Neural cell (in vitro differentiated cells): ENCODE data around the gene MRPL9. TPM values are rescaled to one million over a fixed set of nuclear protein-coding genes. Genes with fewer than 3 reads are reported as not detected.

Experiments used
- H2AFZ ChIP-seq: fragments of 200-600, 300-800 bp; sonication (generic), shearing (Covaris generic); 2 replicates; pipeline ENCODE4 v1.6.0; 2014; ENCODE audit warnings: low read depth, mild to moderate bottlenecking, antibody characterized with exemption, low read length, moderate library complexity
- H3F3A ChIP-seq: fragments of 200-600 bp; shearing (Covaris generic); 2 replicates; pipeline ENCODE4 v1.6.1; 2016; ENCODE audit warnings: mild to moderate bottlenecking, moderate library complexity, mixed read lengths, antibody characterized with exemption, low read length; ENCODE audit not compliant: insufficient read depth, poor library complexity, severe bottlenecking
- H3K27ac ChIP-seq: fragments of 200-600, 300-800 bp; sonication (generic), shearing (Covaris generic); 2 replicates; pipeline ENCODE4 v1.5.1; 2014; ENCODE audit warnings: mild to moderate bottlenecking, low read length, moderate library complexity
- H3K27me3 ChIP-seq: fragments of 300-800, 200-600 bp; sonication (generic), shearing (Covaris generic); 2 replicates; pipeline ENCODE4 v1.6.0; 2014; ENCODE audit warnings: mild to moderate bottlenecking, low read depth, low read length, moderate library complexity; ENCODE audit not compliant: insufficient read depth
- H3K36me3 ChIP-seq: fragments of 300-800, 200-600 bp; sonication (generic), shearing (Covaris generic); 2 replicates; pipeline ENCODE4 v1.5.1; 2014; ENCODE audit warnings: mild to moderate bottlenecking, antibody characterized with exemption, low read length, moderate library complexity; ENCODE audit not compliant: insufficient read depth
- H3K4me2 ChIP-seq: fragments of 300-800, 200-600 bp; sonication (generic), shearing (Covaris generic); 2 replicates; pipeline ENCODE4 v1.6.0; 2014; ENCODE audit warnings: mild to moderate bottlenecking, low read length
- H3K4me3 ChIP-seq: fragments of 300-800, 200-600 bp; sonication (generic), shearing (Covaris generic); 2 replicates; pipeline ENCODE4 v1.5.1; 2014; ENCODE audit warnings: mild to moderate bottlenecking, low read length, moderate library complexity
- H3K79me2 ChIP-seq: fragments of 200-600 bp; shearing (Covaris generic); replicated peaks from 2 replicates; pipeline ENCODE4 v1.6.0; 2014; ENCODE audit warnings: mild to moderate bottlenecking, low read length, moderate library complexity; ENCODE audit not compliant: insufficient read depth
- H3K9ac ChIP-seq: fragments of 300-800, 200-600 bp; sonication (generic), shearing (Covaris generic); 2 replicates; pipeline ENCODE4 v1.6.1; 2016; ENCODE audit warnings: mild to moderate bottlenecking, low read length, mixed read lengths
- H3K9me2 ChIP-seq: fragments of 200-600 bp; shearing (Covaris generic); 2 replicates; pipeline ENCODE4 v1.6.1; 2016; ENCODE audit warnings: mild to moderate bottlenecking, low read length, mixed read lengths; ENCODE audit not compliant: insufficient read depth
- H3K9me3 ChIP-seq: fragments of 200-600, 300-800 bp; sonication (generic), shearing (Covaris generic); 2 replicates; pipeline ENCODE4 v1.6.1; 2016; ENCODE audit warnings: mild to moderate bottlenecking, mixed run types, low read length, moderate library complexity, mixed read lengths
- H4K20me1 ChIP-seq: fragments of 200-600 bp; shearing (Covaris generic); 2 replicates; pipeline ENCODE4 v1.6.1; 2016; ENCODE audit warnings: mild to moderate bottlenecking, mixed run types; ENCODE audit not compliant: insufficient read depth
- EP300 ChIP-seq: fragments of 450-650 bp; conservative IDR thresholded peaks from 2 replicates; pipeline ENCODE4 v1.6.1; 2014; ENCODE audit warnings: antibody characterized with exemption, mild to moderate bottlenecking, moderate library complexity; ENCODE audit not compliant: poor library complexity, severe bottlenecking
- EZH2 ChIP-seq: fragments of 200-600, 300-800 bp; shearing (Covaris generic), sonication (generic); IDR thresholded peaks from 2 replicates; pipeline ENCODE4 v1.6.1; 2014; ENCODE audit warnings: antibody characterized with exemption, low read length, borderline replicate concordance, mild to moderate bottlenecking; ENCODE audit not compliant: insufficient read depth, poor library complexity, severe bottlenecking
- MXI1 ChIP-seq: fragments of 450-650 bp; conservative IDR thresholded peaks from 2 replicates; pipeline ENCODE4 v1.6.1; 2014; ENCODE audit warnings: antibody characterized with exemption, mild to moderate bottlenecking; ENCODE audit not compliant: poor library complexity, severe bottlenecking
- POLR2AphosphoS5 ChIP-seq: IDR thresholded peaks from 2 replicates; pipeline ENCODE4 v1.6.1; 2012
- RAD21 ChIP-seq: fragments of 450-650 bp; conservative IDR thresholded peaks from 2 replicates; pipeline ENCODE4 v1.6.1; 2014; ENCODE audit warnings: antibody characterized with exemption, mild to moderate bottlenecking, moderate library complexity
- SMC3 ChIP-seq: fragments of 450-650 bp; conservative IDR thresholded peaks from 2 replicates; pipeline ENCODE4 v1.6.1; 2014; ENCODE audit warnings: antibody characterized with exemption, mild to moderate bottlenecking, moderate library complexity; ENCODE audit not compliant: poor library complexity
- TAF1 ChIP-seq: IDR thresholded peaks from 2 replicates; pipeline ENCODE4 v1.6.1; 2012; ENCODE audit warnings: low read depth
- polyA plus RNA-seq: library from polyadenylated mRNA; depleted of rRNA; stranded (reverse); fragments of >200 nt; gene quantifications from 2 replicates; pipeline ENCODE4 v1.2.3, GENCODE V29; 2014
- TF ChIP-seq, protein P1 (sequence below): IDR thresholded peaks from 2 replicates; pipeline ENCODE4 v1.6.1; 2012; ENCODE audit warnings: borderline replicate concordance
- TF ChIP-seq, protein P2 (sequence below): fragments of 450-650 bp; IDR thresholded peaks from 2 replicates; pipeline ENCODE4 v1.5.1; 2014; ENCODE audit warnings: antibody characterized with exemption, mild to moderate bottlenecking, moderate library complexity; ENCODE audit not compliant: poor library complexity, severe bottlenecking

MRPL9 gene
- polyA plus RNA-seq, 1 donor from 2014 or later: 134 TPM

DNA sequence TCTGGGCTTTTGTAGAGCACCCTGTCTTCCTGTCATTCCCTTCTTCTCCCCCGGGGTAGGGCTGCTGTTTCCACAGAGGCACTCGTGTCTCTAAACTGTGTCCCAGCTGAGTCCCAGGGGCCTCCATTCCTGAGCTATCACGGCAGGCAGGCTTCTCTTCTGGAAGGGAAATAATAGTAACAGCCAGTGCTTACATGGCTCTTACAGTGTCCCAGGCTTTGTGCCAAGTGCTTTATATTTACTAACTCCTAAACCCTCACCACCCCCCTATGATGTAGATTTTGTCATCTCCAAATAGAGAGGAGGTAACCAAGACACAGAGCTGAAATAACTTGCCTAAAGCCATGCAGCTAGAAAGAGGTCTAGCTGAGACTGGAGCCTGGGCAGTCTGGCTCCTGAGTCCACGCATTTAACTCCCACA is 45.3 kb downstream of the MRPL9 start:
- Histone ChIP-seq H3K9me3 (no peaks in the 10 kb centered on the region), H3F3A (peaks cover 6% of the 10 kb centered on the region), H3K79me2 (peaks cover 41% of the 10 kb centered on the region), H3K4me2 (peak overlapping the region; percentile 87), H2AFZ (no peak overlapping the region), H3K27ac (peak overlapping the region; percentile 99), H3K27me3 (no peaks in the 10 kb centered on the region), H3K9ac (peak overlapping the region; percentile 94), H3K9me2 (no peaks in the 10 kb centered on the region), H4K20me1 (no peaks in the 10 kb centered on the region), H3K4me3 (peak overlapping the region; percentile 72), H3K36me3 (peaks cover 5% of the 10 kb centered on the region)
- no peak for TF ChIP-seq EZH2
- TF ChIP-seq SMC3: no peak
- TF ChIP-seq, protein P1, sequence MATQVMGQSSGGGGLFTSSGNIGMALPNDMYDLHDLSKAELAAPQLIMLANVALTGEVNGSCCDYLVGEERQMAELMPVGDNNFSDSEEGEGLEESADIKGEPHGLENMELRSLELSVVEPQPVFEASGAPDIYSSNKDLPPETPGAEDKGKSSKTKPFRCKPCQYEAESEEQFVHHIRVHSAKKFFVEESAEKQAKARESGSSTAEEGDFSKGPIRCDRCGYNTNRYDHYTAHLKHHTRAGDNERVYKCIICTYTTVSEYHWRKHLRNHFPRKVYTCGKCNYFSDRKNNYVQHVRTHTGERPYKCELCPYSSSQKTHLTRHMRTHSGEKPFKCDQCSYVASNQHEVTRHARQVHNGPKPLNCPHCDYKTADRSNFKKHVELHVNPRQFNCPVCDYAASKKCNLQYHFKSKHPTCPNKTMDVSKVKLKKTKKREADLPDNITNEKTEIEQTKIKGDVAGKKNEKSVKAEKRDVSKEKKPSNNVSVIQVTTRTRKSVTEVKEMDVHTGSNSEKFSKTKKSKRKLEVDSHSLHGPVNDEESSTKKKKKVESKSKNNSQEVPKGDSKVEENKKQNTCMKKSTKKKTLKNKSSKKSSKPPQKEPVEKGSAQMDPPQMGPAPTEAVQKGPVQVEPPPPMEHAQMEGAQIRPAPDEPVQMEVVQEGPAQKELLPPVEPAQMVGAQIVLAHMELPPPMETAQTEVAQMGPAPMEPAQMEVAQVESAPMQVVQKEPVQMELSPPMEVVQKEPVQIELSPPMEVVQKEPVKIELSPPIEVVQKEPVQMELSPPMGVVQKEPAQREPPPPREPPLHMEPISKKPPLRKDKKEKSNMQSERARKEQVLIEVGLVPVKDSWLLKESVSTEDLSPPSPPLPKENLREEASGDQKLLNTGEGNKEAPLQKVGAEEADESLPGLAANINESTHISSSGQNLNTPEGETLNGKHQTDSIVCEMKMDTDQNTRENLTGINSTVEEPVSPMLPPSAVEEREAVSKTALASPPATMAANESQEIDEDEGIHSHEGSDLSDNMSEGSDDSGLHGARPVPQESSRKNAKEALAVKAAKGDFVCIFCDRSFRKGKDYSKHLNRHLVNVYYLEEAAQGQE: no peak
- TF ChIP-seq EP300: no peak
- TF ChIP-seq POLR2AphosphoS5: no peak
- no peak for TF ChIP-seq TAF1
- TF ChIP-seq MXI1: no peak
- TF ChIP-seq, protein P2, sequence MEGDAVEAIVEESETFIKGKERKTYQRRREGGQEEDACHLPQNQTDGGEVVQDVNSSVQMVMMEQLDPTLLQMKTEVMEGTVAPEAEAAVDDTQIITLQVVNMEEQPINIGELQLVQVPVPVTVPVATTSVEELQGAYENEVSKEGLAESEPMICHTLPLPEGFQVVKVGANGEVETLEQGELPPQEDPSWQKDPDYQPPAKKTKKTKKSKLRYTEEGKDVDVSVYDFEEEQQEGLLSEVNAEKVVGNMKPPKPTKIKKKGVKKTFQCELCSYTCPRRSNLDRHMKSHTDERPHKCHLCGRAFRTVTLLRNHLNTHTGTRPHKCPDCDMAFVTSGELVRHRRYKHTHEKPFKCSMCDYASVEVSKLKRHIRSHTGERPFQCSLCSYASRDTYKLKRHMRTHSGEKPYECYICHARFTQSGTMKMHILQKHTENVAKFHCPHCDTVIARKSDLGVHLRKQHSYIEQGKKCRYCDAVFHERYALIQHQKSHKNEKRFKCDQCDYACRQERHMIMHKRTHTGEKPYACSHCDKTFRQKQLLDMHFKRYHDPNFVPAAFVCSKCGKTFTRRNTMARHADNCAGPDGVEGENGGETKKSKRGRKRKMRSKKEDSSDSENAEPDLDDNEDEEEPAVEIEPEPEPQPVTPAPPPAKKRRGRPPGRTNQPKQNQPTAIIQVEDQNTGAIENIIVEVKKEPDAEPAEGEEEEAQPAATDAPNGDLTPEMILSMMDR: no peak
- TF ChIP-seq RAD21: no peak

DNA sequence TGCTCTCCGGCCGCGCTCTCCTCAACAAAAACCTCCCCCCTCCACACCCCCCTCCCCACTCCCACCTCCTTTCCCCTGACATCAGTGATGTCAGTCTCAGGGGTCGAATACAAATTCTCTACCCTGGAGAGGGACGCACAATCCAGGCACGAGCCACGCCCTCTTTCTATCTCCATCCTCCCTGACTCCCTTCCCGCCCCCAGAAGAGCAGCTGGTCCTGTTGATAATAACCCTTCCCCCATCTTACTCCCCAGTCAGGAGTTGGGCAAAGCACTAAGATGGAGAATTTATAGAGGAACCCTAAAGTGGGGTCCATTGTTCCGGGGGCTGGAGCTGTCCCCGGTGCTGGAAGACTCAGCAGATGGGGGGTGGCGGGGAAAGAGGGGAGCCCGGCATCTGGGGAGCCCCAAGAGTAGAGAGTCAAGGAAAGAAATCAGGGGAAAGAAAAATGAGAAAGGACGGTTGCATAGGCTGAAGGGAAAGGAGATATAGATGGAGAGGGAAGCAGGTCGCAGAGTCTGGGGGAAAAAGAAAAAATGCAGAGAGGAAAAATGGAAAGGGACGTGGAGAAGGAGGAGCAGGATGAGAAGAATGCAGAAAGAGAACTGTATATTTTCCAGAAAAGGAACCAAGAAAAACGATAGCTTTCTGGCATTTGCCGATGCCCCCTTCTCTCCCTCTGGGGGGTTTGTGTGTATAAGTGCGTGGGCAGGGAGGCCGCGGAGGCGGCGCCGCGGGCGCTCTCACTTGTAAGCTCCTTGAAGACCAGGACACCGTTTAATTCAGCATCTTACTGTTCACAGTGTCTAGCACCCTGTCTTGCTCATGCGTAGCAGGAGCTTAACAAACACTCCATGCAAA is 46.3 kb downstream of the MRPL9 start, which contains the start of gene CELF3:
TSS of gene CELF3 (minus strand) at position 33 of the 861 bp plus-strand sequence. CDS start 783 bp downstream, outside the sequence.
- H3K27ac ChIP-seq: peak within 1 kb of the TSS; percentile 99

More for the DNA sequence above, 46.3 kb downstream of the MRPL9 start, which contains the start of gene CELF3:
- H3K9ac ChIP-seq: peak within 1 kb of the TSS; percentile 94
- H3K79me2 ChIP-seq: peaks cover 51% of the 10 kb centered on the region
- no peaks in the 10 kb centered on the region for H4K20me1 ChIP-seq
- H3K4me3 ChIP-seq: peak within 1 kb of the TSS; percentile 72
- H2AFZ ChIP-seq: peak within 1 kb of the TSS; percentile 37
- TF ChIP-seq TAF1: peak; percentile 32
- TF ChIP-seq, protein P2: no peak
- TF ChIP-seq EP300: peak; percentile 68
- TF ChIP-seq MXI1: no peak
- TF ChIP-seq POLR2AphosphoS5: peak; percentile 70
- TF ChIP-seq, protein P1: peak; percentile 82
- no peak for TF ChIP-seq EZH2
- TF ChIP-seq SMC3: no peak
- H3K27me3 ChIP-seq: no peaks in the 10 kb centered on the region
- no peaks in the 10 kb centered on the region for H3K9me2 ChIP-seq
- H3K36me3 ChIP-seq: peaks cover 11% of the 10 kb centered on the region
- H3K9me3 ChIP-seq: no peaks in the 10 kb centered on the region
- peaks cover 6% of the 10 kb centered on the region for H3F3A ChIP-seq
- H3K4me2 ChIP-seq: peak within 1 kb of the TSS; percentile 92
